Liver (tissue), 9 donors: Measurements from ENCODE around the gene KLF16. TPM values are rescaled to one million over a fixed set of nuclear protein-coding genes. Genes with fewer than 3 reads are reported as not detected.

ENCODE experiments used
- DNase-seq: peaks from one replicate; pipeline ENCODE4 v3.0.0-alpha.2; 2017; ENCODE audit warnings: low spot score
- H3K27ac ChIP-seq, 2 donors: one replicate each; pipeline ENCODE4 v1.7.0; 2013; ENCODE audit warnings: inconsistent platforms in 2 of 2, low read length in 2 of 2, control low read depth in 1 of 2, low read depth in 1 of 2, mild to moderate bottlenecking in 1 of 2
- H3K27me3 ChIP-seq, 4 donors: one replicate each; pipeline versions ENCODE4 v1.6.1 to v1.7.0; 2013; ENCODE audit warnings: low read length in 3 of 4, inconsistent platforms in 1 of 4, mild to moderate bottlenecking in 1 of 4, moderate library complexity in 1 of 4; ENCODE audit not compliant: control insufficient read depth in 4 of 4, insufficient read depth in 4 of 4
- H3K36me3 ChIP-seq, 4 donors: one replicate each; pipeline versions ENCODE4 v1.6.1 to v1.7.0; 2013; ENCODE audit warnings: low read length in 3 of 4, mild to moderate bottlenecking in 3 of 4, low read depth in 1 of 4, moderate library complexity in 1 of 4; ENCODE audit not compliant: control insufficient read depth in 4 of 4, insufficient read depth in 3 of 4
- H3K4me1 ChIP-seq, 4 donors: one replicate each; pipeline versions ENCODE4 v1.6.1 to v1.7.0; 2013; ENCODE audit warnings: low read length in 3 of 4, mild to moderate bottlenecking in 3 of 4, moderate library complexity in 1 of 4; ENCODE audit not compliant: control insufficient read depth in 4 of 4, insufficient read depth in 4 of 4
- H3K4me3 ChIP-seq, 3 donors: one replicate each; pipeline versions ENCODE4 v1.6.1 to v1.7.0; 2013; ENCODE audit warnings: low read length in 3 of 3, control low read depth in 1 of 3, low read depth in 1 of 3, mild to moderate bottlenecking in 1 of 3
- H3K9ac ChIP-seq, 2 donors: one replicate each; pipeline ENCODE4 v1.7.0; 2013; ENCODE audit warnings: low read length in 2 of 2, mild to moderate bottlenecking in 2 of 2, moderate library complexity in 2 of 2, control low read depth in 1 of 2, low read depth in 1 of 2
- H3K9me3 ChIP-seq, 4 donors: one replicate each; pipeline versions ENCODE4 v1.6.1 to v1.7.0; 2013; ENCODE audit warnings: low read length in 3 of 4; ENCODE audit not compliant: control insufficient read depth in 4 of 4
- ATF3 ChIP-seq: IDR thresholded peaks from 2 replicates; pipeline ENCODE4 v1.6.1; 2016; ENCODE audit warnings: antibody characterized with exemption
- EGR1 ChIP-seq, 2 donors: IDR thresholded peaks; 2 replicates each; pipeline ENCODE4 v1.6.1; 2016 to 2018; ENCODE audit warnings: antibody characterized with exemption in 2 of 2, low read depth in 2 of 2
- FOXA2 ChIP-seq: IDR thresholded peaks from 2 replicates; pipeline ENCODE4 v1.6.1; 2016; ENCODE audit warnings: antibody characterized with exemption
- HNF4A ChIP-seq, 2 donors: conservative IDR thresholded peaks; 2 replicates each; pipeline ENCODE4 v1.6.1; 2016; ENCODE audit warnings: antibody characterized with exemption in 2 of 2, mild to moderate bottlenecking in 2 of 2
- HNF4G ChIP-seq: IDR thresholded peaks from 2 replicates; pipeline ENCODE4 v1.6.1; 2016; ENCODE audit warnings: antibody characterized with exemption
- MAX ChIP-seq: IDR thresholded peaks from 2 replicates; pipeline ENCODE4 v1.6.1; 2016; ENCODE audit warnings: antibody characterized with exemption
- NR2F2 ChIP-seq: IDR thresholded peaks from 2 replicates; pipeline ENCODE4 v1.6.1; 2016; ENCODE audit warnings: antibody characterized with exemption
- REST ChIP-seq: IDR thresholded peaks from 2 replicates; pipeline ENCODE4 v1.6.1; 2016; ENCODE audit warnings: antibody characterized with exemption, mild to moderate bottlenecking
- SP1 ChIP-seq: IDR thresholded peaks from 2 replicates; pipeline ENCODE4 v1.6.1; 2018; ENCODE audit warnings: antibody characterized with exemption, mild to moderate bottlenecking
- WGBS: extraction: QIAGEN DNeasy Blood & Tissue Kit; methylation state at CpG from one replicate; pipeline ENCODE4 v1.1.7; 2013; 5-methylcytosine and 5-hydroxymethylcytosine counted together
- polyA plus RNA-seq, 2 donors: library from polyadenylated mRNA; stranded (reverse) in 1 of 2; unstranded in 1 of 2; fragments of 200-250 nt in 1 of 2; fragments of >200 nt in 1 of 2; fragmentation: Nextera tagmentation in 1 of 2; extraction: Ambion mirVana in 1 of 2; gene quantifications; one replicate each; pipeline versions ENCODE4 v1.2.1 to v1.2.3, GENCODE V29; 2013 to 2015
- total RNA-seq, 2 donors: library from RNA; depleted of rRNA; stranded (reverse); fragments of >200 nt; gene quantifications; one replicate each; pipeline ENCODE4 v1.2.3, GENCODE V29; 2014
- donor health status: healthy.
- donor health status: healthy.
- donor health status: healthy.
- donor health status: healthy.
- donor health status: healthy.

The KLF16 gene
- total and polyA plus RNA-seq, 4 donors = 1.2 to 14.8 (median 6.0) TPM

GRCh38 chr19:1907563-1908363 is 44.4 kb upstream of the KLF16 start:
- no peak overlapping the region for H3K4me3 ChIP-seq
- H3K4me1 ChIP-seq = peaks cover 3 to 11% (median 7%) of the 10 kb centered on the region in 4 donors
- H3K9me3 ChIP-seq = no peaks in the 10 kb centered on the region
- H3K27ac ChIP-seq = peak overlapping the region; percentile 3 to 19
- H3K27me3 ChIP-seq = no peaks in the 10 kb centered on the region
- WGBS = 75% methylated on average over 43 of the region's 43 CpGs
- TF ChIP-seq MAX (no peak), HNF4A (conservative IDR thresholded peaks at IDR 0.05) (no peak), REST (no peak), NR2F2 (no peak), SP1 (peak; percentile 8)
- H3K9ac ChIP-seq = no peak overlapping the region
- DNase-seq = no peak
- peaks cover 0 to 4% (median 1%) of the 10 kb centered on the region in 4 donors for H3K36me3 ChIP-seq

- Histone ChIP-seq H3K27me3 (no peaks in the 10 kb centered on the region), H3K36me3 (peaks cover 0 to under 1% (median 0%) of the 10 kb centered on the region in 4 donors), H3K9me3 (no peaks in the 10 kb centered on the region), H3K9ac (no peak overlapping the region), H3K4me1 (peaks cover 3 to 11% (median 7%) of the 10 kb centered on the region in 4 donors), H3K4me3 (no peak overlapping the region), H3K27ac (peak overlapping the region in 1 of 2 donors; percentile 3)
- DNase-seq = no peak
- 92% methylated on average over 10 of the region's 10 CpGs for WGBS
- TF ChIP-seq EGR1 (IDR thresholded peaks at IDR 0.05; ENCODE audit: low read depth in 2 of 2) = no peak
- no peak for TF ChIP-seq HNF4G
- no peak for TF ChIP-seq ATF3
These were observed 43.7 kb upstream of the KLF16 start for GRCh38 chr19:1906985-1907562.

- peaks cover 3 to 11% (median 7%) of the 10 kb centered on the region in 4 donors for H3K4me1 ChIP-seq
- WGBS = 84% methylated on average over 15 of the region's 15 CpGs
These were observed 42.5 kb upstream of the KLF16 start for GRCh38 chr19:1905863-1906375.

More at GRCh38 chr19:1905863-1906375, 42.5 kb upstream of the KLF16 start:
- no peaks in the 10 kb centered on the region for H3K27me3 ChIP-seq
- no peak for DNase-seq
- peak overlapping the region; percentile 60 to 72 (median 69) for H3K4me3 ChIP-seq
- peak overlapping the region; percentile 82 to 84 for H3K27ac ChIP-seq
- H3K36me3 ChIP-seq = no peaks in the 10 kb centered on the region
- H3K9ac ChIP-seq = peak overlapping the region; percentile 1 to 77
- TF ChIP-seq FOXA2 (no peak), NR2F2 (peak; percentile 6)
- H3K9me3 ChIP-seq = no peaks in the 10 kb centered on the region
